ENCODE results near the gene RGL1. TPM values are rescaled to one million over a fixed set of nuclear protein-coding genes. Genes with fewer than 3 reads are reported as not detected.
A peak's percentile ranks its signal among the peaks of the same experiment; 100 is the strongest.

The RGL1 gene
- total and polyA plus RNA-seq, 7 donors = 0.93 to 6.8 (median 3.9) TPM

DNA sequence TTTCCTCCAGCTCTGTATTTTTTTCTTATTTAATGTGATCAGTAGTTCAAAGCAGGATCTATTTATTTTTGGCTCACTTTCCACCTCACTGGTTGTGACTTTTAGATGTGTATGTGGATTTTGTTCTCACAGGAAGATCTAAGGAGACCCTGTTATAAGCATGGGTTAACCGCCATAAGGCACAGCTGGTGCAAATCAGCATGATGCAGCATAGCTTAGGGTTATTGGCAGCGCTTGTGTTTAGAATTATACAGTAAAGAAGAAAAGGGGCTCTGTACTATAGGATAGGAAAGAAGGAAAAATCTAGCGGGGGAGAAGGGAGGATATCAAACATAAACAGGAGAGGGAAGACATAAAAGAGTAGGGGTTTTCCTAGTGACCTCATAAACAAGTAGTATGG lies 26.9 kb upstream of the RGL1 start:
- DNase-seq (no peak), ATAC-seq (no peak)
- Histone ChIP-seq H3K27me3 (ENCODE audit: insufficient read depth in 3 of 3, low read length in 2 of 3) (no peaks in the 10 kb centered on the region), H3K9me3 (peaks cover 7% of the 10 kb centered on the region), H3K4me3 (no peak overlapping the region), H3K4me1 (no peaks in the 10 kb centered on the region), H3K27ac (no peak overlapping the region), H3K36me3 (ENCODE audit: insufficient read depth in 1 of 2, low read depth in 1 of 2) (no peaks in the 10 kb centered on the region)
- 41 to 57% (median 48%) methylated on average over 3 of the region's 3 CpGs for WGBS, 3 donors
- intact Hi-C loops (cut with DNase I) = no loop called here
- TF ChIP-seq CTCF (IDR thresholded peaks at IDR 0.05) = no peak

DNA sequence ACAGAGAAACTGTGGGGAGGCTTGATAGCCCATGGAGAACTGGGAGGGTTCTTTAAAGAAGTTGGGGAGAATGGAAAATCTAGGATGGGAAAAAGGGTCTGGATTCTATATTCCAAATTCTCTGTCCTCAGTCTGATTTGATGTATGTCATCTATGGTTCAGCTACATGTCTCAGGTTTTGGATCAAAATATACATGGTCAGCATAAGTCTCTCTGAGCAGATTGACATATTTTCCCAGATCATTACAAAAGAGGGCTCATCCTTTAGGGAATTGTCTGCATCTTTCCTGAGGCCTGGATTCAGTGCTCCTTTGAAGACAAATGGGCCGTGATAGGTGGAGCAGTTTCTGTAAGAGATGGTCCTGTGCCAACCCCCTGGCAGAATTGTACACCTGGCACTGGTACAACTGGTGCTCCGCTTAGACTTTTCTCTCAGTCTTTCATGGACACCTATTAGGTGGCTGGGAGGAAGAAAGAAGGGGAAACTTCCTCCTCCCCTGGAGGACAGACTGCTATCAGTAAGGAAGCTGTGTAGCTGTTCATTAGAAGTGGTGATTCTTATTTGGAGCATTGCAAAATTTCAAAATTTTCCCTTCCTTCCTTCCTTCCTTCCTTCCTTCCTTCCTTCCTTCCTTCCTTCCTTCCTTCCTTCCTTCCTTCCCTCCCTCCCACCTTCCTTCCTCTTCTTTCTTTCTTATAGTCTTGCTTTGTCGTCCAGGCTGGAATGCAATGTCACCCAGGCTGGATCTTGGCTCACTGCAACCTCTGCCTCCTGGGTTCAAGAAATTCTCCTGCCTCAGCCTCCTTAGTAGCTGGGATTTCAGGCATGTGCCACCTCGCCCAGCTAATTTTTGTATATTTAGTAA lies 26.1 kb upstream of the RGL1 start:
- intact Hi-C loops (cut with DNase I) = no loop called here
- no peak for DNase-seq
- H3K4me1 ChIP-seq = peaks cover 6% of the 10 kb centered on the region
- H3K4me3 ChIP-seq = no peak overlapping the region
- H3K27me3 ChIP-seq (ENCODE audit: insufficient read depth in 3 of 3, low read length in 2 of 3) = no peaks in the 10 kb centered on the region
- H3K27ac ChIP-seq = no peak overlapping the region
- ATAC-seq = no peak
- H3K36me3 ChIP-seq (ENCODE audit: insufficient read depth in 1 of 2, low read depth in 1 of 2) = no peaks in the 10 kb centered on the region
- no peak for TF ChIP-seq CTCF (IDR thresholded peaks at IDR 0.05)
- WGBS, 3 donors = 65 to 69% (median 68%) methylated on average over 4 of the region's 4 CpGs
- peaks cover 7% of the 10 kb centered on the region for H3K9me3 ChIP-seq

DNA sequence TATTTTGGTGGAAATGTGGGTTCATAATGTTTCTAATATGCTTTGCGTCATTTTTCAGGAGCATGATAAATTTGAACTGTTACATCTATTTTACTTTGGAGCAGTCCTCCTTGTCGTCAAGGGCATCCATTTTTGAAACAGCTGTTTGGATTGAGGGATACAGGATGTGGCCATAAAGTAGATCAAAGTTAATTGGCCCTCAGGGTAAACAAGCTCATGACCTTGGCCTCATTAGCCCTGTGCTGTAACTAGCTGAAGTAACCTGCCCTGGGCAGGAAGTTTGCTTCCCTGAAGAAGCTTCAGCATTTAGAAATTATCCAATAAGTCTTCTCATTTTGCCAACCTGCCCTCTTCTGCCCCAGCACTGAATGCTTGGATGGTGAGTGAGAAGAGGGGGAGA lies 24.8 kb upstream of the RGL1 start:
- peaks cover under 1% of the 10 kb centered on the region for H3K9me3 ChIP-seq
- H3K4me3 ChIP-seq = no peak overlapping the region
- peaks cover 16% of the 10 kb centered on the region for H3K4me1 ChIP-seq
- H3K27ac ChIP-seq = no peak overlapping the region
- no peak for ATAC-seq
- 49 to 51% (median 49%) methylated on average over 2 of the region's 2 CpGs for WGBS, 3 donors
- H3K36me3 ChIP-seq (ENCODE audit: insufficient read depth in 1 of 2, low read depth in 1 of 2) = no peaks in the 10 kb centered on the region
- intact Hi-C loops (cut with DNase I) = no loop called here
- no peak for TF ChIP-seq CTCF (IDR thresholded peaks at IDR 0.05)
- no peak for DNase-seq
- H3K27me3 ChIP-seq (ENCODE audit: insufficient read depth in 3 of 3, low read length in 2 of 3) = no peaks in the 10 kb centered on the region

- Histone ChIP-seq H3K27me3 (ENCODE audit: insufficient read depth in 3 of 3, low read length in 2 of 3) (no peaks in the 10 kb centered on the region), H3K27ac (no peak overlapping the region), H3K36me3 (ENCODE audit: insufficient read depth in 1 of 2, low read depth in 1 of 2) (no peaks in the 10 kb centered on the region), H3K9me3 (no peaks in the 10 kb centered on the region), H3K4me3 (no peak overlapping the region), H3K4me1 (peaks cover 16% of the 10 kb centered on the region)
- DNase-seq (no peak), ATAC-seq (no peak)
- intact Hi-C loops (cut with DNase I) = no loop called here
- TF ChIP-seq CTCF (IDR thresholded peaks at IDR 0.05) = no peak
- WGBS, 3 donors = 70 to 82% (median 80%) methylated on average over 2 of the region's 2 CpGs
Observed at GRCh38 chr1:183780757-183781156, 24.2 kb upstream of the RGL1 start.

GRCh38 chr1:183783342-183783741 lies 21.6 kb upstream of the RGL1 start:
- no peak for TF ChIP-seq CTCF (IDR thresholded peaks at IDR 0.05)
- intact Hi-C loops (cut with DNase I) = no loop called here
- no peak overlapping the region for H3K4me3 ChIP-seq
- no peaks in the 10 kb centered on the region for H3K9me3 ChIP-seq
- H3K27me3 ChIP-seq (ENCODE audit: insufficient read depth in 3 of 3, low read length in 2 of 3) = no peaks in the 10 kb centered on the region
- H3K27ac ChIP-seq = no peak overlapping the region
- H3K4me1 ChIP-seq = peaks cover 16% of the 10 kb centered on the region
- ATAC-seq (peak in 1 of 4 donors; percentile 36), DNase-seq (no peak)
- no peaks in the 10 kb centered on the region for H3K36me3 ChIP-seq (ENCODE audit: insufficient read depth in 1 of 2, low read depth in 1 of 2)
